Measurements from ENCODE around the gene SLC22A23.

Gene SLC22A23

GRCh38 chr6:3456898-3457709 is at the start of gene SLC22A23:
Gene SLC22A23, minus strand, starts transcription at chr6:3457050. Its CDS starts 491 bp downstream, at chr6:3456559.
- peak; percentile 39 for DNase-seq (ENCODE audit: low spot score)

- DNase-seq (ENCODE audit: low spot score): no peak
Measured at GRCh38 chr6:3506200-3506599, 49.4 kb upstream of the SLC22A23 start.

- DNase-seq (ENCODE audit: low spot score): no peak
Measured at GRCh38 chr6:3504938-3505805, 48.3 kb upstream of the SLC22A23 start.

- DNase-seq (ENCODE audit: low spot score): no peak
Measured at GRCh38 chr6:3504354-3504753, 47.5 kb upstream of the SLC22A23 start.

- no peak for DNase-seq (ENCODE audit: low spot score)
Measured at GRCh38 chr6:3501826-3502500, 45.1 kb upstream of the SLC22A23 start.

GRCh38 chr6:3500262-3501014 is 43.6 kb upstream of the SLC22A23 start:
- no peak for DNase-seq (ENCODE audit: low spot score)

GRCh38 chr6:3499603-3500002 is 42.8 kb upstream of the SLC22A23 start:
- no peak for DNase-seq (ENCODE audit: low spot score)

- DNase-seq (ENCODE audit: low spot score): no peak
Measured at GRCh38 chr6:3496395-3496794, 39.5 kb upstream of the SLC22A23 start.

GRCh38 chr6:3494391-3495100 is 37.7 kb upstream of the SLC22A23 start:
- DNase-seq (ENCODE audit: low spot score): no peak

- DNase-seq (ENCODE audit: low spot score): no peak
Measured at GRCh38 chr6:3490625-3490980, 33.8 kb upstream of the SLC22A23 start.

GRCh38 chr6:3489961-3490624 is 33.2 kb upstream of the SLC22A23 start:
- no peak for DNase-seq (ENCODE audit: low spot score)

GRCh38 chr6:3489027-3489757 is 32.3 kb upstream of the SLC22A23 start:
- DNase-seq (ENCODE audit: low spot score): no peak

GRCh38 chr6:3484946-3485345 is 28.1 kb upstream of the SLC22A23 start:
- no peak for DNase-seq (ENCODE audit: low spot score)

GRCh38 chr6:3484192-3484591 is 27.3 kb upstream of the SLC22A23 start:
- peak; percentile 9 for DNase-seq (ENCODE audit: low spot score)

GRCh38 chr6:3483675-3484074 is 26.8 kb upstream of the SLC22A23 start:
- no peak for DNase-seq (ENCODE audit: low spot score)

- no peak for DNase-seq (ENCODE audit: low spot score)
Measured at GRCh38 chr6:3482869-3483268, 26.0 kb upstream of the SLC22A23 start.

- DNase-seq (ENCODE audit: low spot score): no peak
Measured at GRCh38 chr6:3481640-3482039, 24.8 kb upstream of the SLC22A23 start.

GRCh38 chr6:3480009-3480408 is 23.2 kb upstream of the SLC22A23 start:
- DNase-seq (ENCODE audit: low spot score): no peak

GRCh38 chr6:3473773-3474172 is 16.9 kb upstream of the SLC22A23 start:
- no peak for DNase-seq (ENCODE audit: low spot score)

- DNase-seq (ENCODE audit: low spot score): no peak
Measured at GRCh38 chr6:3471711-3472110, 14.9 kb upstream of the SLC22A23 start.

Measured in RKO (cell line).